ENCODE data around the gene SYT8.

The SYT8 gene

DNA sequence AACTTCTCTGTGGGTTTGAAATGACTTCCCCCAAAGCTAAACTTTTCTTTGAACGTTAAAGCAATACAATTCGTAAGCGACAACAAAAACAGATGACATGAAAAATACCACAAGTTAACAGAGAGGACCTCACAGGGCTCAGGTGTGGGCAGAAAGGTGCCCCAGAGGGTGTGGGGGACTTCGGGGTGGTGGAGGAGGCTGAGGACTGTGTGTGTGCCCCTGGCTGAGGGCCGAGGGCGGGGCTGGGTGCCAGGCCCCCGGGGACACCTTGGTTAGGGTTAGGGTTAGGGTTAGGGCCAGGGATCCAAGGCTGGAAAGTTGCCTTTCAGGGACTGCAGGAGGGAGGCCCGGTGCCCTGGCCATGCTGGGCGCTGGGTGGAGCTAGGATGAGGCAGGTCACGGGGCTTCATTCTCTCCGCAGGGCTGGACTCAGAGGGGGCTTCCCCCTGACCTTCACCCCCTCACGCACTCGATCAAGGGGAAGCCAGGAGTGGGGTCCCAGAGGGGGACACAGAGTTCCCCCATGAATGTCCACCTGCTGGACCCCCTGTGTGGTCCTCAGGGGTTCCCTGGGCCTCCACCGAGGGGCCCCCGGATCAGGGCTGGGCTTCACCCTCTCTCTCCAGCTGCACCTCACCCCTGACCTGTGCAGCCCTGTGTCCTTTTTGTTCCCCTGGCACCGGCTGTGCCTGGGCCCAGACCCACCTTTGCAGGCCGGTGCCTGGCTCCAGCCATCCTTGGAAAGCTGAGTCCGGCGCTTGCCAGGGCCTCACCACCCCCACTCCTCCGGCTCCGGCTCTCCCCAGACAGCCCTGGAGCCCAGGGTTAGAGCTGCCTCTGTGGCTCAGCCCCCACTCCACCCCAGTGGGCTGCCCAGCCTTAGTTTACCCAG is 11.0 kb downstream of the SYT8 start:
- DNase-seq = no peak

- DNase-seq = no peak
These were observed 11.7 kb downstream of the SYT8 start for GRCh38 chr11:1846453-1846932.

GRCh38 chr11:1847006-1847735 is 12.4 kb downstream of the SYT8 start:
- no peak for DNase-seq

DNA sequence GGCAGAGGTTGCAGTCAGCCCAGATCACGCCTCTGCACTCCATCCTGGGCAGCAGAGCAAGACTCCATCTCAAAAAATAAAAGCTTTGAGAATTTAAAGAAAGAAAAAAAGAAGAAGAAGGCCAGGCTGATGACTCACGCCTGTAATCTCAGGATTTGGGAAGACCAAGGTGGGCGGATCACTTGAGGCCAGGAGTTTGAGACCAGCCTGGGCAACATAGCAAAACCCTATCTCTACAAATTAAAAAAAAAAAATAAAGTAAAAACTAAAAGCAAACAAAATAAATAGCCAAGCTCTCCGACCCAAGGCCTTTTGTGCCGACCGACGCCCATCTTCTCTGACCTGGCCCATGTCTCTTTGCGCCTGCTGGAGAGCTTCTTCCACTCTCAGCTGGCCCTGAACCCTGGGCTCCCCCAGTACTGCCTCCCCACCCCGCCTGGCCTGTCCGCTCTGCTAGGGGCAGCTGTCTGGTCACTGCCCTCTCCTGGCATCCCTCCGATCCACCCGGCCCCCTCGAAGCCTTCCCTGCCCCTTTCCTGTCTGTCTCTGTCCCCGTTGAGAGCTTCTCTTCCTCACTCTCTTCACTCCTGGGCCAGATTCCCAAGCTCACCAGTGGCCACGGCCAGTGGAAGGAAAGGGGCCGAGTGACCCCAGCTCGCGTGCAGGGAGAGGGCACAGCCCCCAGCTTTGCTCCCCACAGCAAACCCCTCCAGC is 13.3 kb downstream of the SYT8 start:
- no peak for DNase-seq

- no peak for DNase-seq
These were observed 14.0 kb downstream of the SYT8 start for GRCh38 chr11:1848640-1849430.

GRCh38 chr11:1851468-1852180 is 16.8 kb downstream of the SYT8 start:
- no peak for DNase-seq

DNA sequence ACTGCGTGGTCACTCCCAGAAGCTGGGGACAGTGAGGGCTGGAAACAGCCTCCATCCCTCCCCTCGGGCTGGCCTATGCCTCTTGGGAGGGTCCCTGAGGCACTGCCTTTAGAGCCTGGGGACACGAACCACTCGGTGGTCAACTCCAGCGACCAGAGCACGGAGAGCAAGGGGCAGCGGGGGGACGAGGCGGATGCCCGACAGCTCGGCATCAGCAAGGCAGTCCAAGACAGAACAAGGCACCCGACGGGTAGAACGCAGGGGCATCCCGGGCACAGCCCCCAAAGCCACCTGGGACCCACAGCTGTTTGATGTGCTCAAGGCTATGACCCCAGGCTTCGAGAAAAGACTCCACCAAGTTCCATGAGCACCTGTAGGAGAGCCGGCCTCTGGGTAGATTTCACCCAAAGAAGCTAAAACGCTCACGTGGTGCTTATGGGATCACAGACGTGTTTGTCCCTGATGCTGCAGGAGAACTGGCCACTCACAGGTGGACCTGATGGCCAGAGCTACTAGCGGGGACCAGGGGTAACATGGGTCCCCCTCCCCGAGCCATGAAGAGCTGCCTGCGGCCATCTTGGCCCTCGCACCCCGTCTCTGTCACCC is 17.6 kb downstream of the SYT8 start:
- DNase-seq = no peak

GRCh38 chr11:1852877-1853276 is 18.1 kb downstream of the SYT8 start, which contains the start of gene LSP1:
LSP1 (plus strand) TSS chr11:1853084; CDS start chr11:1853145, 61 bp downstream.
- no peak for DNase-seq

DNA sequence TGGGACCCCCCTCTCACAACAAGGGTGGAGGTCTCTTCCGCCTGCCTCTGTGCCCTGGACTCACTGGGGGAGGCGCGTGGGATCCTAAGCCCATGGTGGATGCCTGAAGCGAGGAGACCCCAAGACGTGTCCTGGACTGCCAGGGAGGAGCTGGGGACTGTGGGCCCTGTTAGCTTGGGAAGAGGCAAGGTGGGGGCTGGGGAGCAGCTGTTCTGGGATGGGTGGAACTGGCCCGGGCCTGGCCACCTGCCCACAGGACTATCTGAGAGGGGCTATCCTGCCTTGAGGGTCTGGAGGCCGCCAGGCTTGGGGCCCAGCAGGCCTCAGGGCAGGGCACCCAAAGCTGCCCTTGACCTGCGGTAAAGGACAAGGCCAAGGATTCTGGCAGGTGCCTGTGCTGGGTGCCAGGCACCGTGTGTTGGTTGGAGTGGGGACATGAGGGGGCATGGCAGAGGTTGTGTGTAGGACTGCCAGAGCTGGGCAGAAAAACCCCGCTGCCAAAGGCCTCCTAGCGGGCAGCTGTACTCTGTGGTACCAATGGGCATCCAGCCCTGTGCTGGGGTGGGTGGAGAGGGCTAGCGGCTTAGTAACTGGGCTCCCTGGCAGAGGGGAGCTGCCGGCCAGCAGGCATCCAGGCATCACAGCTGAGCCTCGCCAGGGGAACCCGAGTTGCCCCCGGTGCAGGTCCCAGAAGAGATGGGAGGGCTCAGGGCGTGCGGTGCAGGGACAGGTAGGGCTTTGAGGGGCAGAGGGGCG is 18.8 kb downstream of the SYT8 start:
- DNase-seq = no peak

DNA sequence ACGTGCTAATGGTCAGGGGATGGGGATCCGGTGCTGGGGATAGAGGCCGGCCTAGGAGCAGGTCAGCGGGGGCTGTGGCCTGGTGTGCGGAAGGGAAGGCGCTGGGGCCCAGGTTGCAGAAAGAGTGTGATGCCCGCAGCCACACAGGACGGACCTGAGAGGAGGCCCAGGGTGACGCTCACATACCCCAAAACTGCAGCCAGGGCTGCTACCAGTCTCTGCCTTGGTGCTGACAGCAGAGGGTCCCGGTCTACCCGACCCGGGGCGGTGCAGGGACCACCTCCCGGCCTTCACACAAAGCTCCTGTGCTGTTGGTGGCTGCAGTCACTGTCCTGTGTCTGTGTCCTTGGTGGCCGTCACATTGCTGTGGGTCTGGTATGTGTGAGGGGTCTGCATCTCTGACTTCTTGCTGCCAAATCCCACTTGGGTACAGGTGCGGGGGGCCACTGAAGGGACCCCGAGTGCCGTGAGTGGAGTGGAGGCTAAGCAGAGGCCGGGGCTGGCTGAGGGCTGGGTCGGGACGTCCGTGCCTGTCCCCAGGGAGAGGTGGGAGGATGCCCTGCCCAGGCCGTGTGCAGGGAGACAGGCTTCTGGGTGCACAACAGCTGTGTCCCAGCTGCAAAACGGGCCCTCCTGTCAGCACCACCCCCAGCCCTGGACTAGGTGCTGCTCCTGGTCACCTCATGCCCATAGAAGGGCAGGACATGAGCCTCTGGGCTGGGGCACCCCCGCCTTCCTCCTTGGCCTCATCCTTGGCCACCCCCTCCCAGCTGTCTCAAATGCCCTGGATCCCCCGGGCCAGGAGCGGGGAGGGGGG is 19.6 kb downstream of the SYT8 start:
- DNase-seq = no peak

GRCh38 chr11:1854949-1855885 is 20.4 kb downstream of the SYT8 start:
- DNase-seq = no peak

GRCh38 chr11:1855886-1856265 is 21.1 kb downstream of the SYT8 start:
- DNase-seq = no peak

DNA sequence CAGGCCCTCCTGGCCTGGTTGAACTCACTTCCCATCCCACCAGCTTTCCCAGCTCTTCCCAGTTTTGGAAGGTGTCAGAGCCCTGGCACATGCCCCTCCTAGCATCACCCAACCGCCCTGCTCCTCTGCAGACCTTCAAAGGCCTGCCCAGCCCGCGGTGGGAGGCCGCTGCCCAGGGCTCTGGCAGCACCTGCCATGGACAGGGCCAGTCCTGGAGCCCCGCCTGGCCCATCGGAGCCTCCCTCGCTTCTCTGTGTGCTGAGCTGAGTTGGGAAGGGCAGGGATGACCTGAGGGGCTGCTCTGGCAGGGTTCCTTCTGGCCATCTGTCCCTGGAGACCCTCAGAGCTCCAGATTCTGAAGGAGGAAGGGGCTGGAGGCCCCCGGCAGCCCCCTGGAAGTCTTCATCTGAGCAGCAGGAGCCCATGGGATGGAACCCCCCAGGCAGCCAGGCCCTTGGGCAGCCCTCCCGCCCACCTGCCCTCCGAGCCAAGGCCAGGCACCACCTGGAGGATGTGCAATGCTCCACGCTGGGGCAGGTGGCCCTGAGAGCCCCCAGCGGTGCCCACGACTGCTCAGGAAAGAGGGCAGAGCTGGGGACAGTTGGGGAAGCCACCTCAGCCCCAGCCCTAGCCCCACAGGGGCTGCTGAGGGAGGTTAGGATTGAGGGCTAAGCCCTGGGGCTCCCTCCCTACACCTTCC is 21.7 kb downstream of the SYT8 start:
- DNase-seq = no peak

DNA sequence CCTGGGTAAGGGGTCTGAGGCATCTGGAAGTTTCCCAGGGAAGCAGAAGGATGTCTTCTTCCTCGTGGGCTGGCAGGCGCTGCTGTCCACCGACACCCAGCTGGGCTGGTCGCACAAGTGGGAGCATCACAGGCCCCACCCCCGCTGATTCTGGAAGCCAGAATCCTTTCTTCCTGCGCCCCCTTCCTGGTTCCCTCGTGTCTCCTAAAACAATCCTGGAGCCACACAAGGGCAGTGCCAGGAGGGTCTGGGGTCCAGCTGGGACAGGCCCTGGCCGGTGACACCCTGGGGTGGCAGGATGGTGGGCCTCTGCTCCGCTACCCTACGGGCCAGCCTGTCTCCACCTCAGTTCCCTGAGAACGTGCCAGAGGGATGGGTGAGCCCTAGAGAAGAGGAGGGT is 22.3 kb downstream of the SYT8 start:
- no peak for DNase-seq

GRCh38 chr11:1858154-1858553 is 23.4 kb downstream of the SYT8 start:
- no peak for DNase-seq

- DNase-seq = no peak
These were observed 23.8 kb downstream of the SYT8 start for GRCh38 chr11:1858576-1858975.

DNA sequence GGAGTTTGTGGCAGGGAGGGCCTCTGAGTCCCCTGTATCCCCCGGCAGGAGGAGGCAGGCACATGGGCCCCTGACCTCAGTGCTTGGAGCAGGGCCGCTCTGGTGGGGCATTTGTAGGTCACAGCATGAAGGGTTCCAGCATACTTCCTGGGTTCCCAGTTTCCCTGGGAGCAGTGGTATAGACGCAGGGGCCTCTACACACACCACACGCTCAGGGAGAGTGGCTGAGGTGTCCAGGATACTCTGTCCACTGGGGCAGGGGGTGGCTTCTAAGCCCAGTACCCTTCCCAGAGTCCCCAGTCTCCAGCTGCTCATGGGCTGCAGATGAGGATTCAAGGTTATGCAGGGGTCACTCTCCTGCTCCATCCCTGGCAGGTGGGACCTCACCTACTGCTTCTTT is 24.2 kb downstream of the SYT8 start:
- DNase-seq = no peak

DNA sequence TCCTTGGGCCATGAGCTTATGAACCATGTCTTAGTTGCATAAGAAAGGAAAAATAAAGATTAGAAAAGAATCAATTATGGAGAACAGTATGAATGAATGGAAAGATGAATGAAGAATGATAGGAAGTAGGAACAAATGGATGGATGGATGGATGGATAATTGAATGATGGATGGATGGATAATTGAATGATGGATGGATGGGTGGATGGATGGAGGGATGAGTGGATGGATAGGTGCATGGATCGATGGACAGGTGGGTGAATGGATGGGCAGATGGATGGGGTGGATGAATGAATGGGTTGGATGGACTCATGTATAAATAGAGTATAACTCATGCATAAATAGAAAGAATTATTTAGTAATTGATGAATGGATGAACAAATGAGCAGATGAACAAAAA is 25.3 kb downstream of the SYT8 start:
- DNase-seq = no peak

Data from fibroblast of skin of scalp (primary cell).